GM21447 (cell line): ENCODE data around the gene MILR1.

Source experiments
- ATAC-seq: cut with Tn5 transposase; IDR thresholded peaks from one replicate; pipeline ENCODE4 v1.9.1; 2021; ENCODE audit not compliant: unreplicated experiment

MILR1 gene

DNA sequence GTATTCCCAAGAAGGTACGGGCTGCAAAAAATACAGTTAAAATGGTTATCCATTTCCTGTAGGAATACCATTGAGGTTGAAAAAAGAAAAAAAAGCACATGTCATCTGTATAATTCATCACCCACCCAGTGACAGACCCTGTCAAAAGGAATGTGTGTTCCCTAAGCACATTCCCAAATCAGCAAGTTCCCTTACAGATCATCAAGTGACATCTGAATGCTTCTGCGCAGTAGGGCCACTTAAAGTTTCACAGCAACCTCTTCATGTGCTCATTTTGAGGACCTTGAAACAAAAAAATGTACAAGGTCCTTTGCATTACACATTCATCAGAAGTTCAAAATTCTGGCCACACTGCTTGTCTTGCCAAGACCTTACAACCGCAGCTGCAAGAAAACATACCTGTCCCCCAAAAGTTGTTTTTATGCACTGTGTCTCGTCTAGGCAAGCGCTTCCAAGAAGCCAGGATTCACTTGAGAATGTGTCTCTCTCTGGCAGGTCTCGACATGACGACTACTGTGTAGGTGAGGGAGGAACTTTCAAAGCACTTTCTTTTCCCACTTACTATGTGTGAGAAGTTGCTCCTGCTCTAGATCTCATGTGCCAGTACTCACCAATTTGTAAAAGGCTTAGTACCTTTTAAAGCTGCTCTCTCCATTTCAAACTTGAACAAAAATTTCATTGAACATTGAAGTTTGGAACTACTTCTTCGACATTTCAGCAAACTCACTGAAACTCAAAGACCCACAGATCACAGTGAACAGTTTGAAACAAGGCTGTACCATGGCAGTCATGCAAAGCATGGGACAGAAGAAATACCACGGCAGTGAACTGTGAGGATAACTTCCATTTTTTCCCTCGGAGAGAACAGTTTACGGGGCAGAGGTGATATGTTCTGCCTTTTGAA, 52.2 kb downstream of the MILR1 start:
- no peak for ATAC-seq

GRCh38 chr17:64502021-64502420, 53.1 kb downstream of the MILR1 start:
- ATAC-seq = no peak

- ATAC-seq = no peak
These were observed 53.9 kb downstream of the MILR1 start for GRCh38 chr17:64502809-64503208.

DNA sequence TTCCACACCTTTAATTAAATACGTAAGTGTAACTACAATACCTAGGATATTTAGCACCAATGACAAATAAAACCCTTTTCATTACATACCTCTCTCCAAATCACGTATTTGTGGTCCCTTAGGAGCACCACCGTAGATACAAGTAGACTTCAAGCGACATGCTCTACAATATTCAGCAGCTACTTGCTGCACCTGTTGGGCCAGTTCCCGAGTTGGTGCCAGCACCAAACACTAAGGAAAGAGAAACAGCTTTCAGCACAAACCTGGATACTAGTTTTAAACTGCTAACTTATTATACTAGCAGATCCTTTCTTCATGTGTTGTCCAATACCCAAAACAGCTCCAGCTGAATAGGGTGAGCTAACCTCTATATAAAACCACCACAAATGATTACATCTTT, 54.4 kb downstream of the MILR1 start:
- ATAC-seq = no peak

DNA sequence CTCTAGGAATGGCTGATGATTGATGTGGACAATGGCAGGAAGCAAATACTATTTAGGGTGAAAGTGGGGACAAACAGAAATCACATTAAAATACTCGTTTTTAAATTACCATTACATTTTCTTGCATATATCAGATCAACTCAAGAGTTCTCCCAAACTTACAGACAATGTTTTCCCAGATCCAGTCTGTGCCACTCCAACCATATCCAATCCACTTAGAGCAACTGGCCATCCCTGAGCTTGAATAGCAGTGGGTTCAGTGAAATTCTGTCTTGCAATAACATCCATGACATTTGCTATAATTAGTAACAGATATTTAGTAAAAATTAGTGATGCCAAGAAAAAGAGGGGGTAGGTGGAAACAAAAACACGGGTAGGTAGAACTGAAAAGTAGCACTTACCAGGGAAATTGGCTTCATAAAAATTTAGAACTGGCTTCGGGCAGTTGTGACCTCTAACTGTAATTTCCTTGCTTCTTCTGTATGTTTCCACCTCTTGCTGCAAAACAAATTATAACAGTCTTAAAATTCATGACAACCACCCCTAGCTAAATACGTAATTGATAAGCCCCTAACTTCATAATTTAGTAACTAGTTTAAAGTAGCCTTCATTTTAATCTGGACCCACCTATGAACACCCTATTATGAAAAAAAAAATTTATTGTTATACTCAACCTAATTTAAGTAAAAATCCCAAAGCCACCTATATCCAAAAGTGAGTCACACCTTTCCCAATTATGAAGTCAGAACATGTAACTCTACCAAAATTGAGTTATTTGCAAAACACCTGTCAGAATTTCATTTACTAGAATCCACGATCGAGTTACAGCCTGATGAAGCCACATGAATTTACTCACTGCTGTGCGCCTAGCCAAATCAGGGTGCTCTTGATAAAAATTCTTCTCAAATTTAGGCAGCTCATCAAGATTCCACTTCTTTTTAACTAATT, 55.2 kb downstream of the MILR1 start:
- no peak for ATAC-seq

DNA sequence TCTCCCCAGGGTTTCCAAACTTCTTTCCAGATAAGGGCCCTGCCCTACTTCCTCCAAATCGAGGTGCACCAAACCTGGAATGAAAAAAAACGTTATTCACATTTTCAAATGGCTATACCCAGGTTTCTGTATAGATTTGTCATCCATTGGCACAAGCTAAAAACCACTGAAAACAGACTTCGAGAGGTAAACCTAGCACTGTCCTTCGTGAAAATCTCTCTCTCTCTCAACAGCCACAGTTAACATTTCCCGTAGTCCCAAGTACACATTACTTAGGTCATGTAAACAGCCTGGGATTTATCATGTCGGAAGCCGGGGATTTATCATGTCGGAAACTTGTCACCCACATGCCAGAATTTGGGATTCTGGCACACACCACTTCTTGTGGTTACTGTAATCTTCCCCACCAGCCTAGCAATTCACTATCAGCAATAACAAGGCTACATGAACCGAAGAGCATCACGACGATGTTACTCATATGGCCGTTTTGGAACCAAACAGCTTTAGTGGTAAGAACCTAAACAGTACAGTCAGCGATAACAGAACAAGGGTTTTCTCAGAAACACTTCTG, 55.9 kb downstream of the MILR1 start:
- ATAC-seq = no peak

DNA sequence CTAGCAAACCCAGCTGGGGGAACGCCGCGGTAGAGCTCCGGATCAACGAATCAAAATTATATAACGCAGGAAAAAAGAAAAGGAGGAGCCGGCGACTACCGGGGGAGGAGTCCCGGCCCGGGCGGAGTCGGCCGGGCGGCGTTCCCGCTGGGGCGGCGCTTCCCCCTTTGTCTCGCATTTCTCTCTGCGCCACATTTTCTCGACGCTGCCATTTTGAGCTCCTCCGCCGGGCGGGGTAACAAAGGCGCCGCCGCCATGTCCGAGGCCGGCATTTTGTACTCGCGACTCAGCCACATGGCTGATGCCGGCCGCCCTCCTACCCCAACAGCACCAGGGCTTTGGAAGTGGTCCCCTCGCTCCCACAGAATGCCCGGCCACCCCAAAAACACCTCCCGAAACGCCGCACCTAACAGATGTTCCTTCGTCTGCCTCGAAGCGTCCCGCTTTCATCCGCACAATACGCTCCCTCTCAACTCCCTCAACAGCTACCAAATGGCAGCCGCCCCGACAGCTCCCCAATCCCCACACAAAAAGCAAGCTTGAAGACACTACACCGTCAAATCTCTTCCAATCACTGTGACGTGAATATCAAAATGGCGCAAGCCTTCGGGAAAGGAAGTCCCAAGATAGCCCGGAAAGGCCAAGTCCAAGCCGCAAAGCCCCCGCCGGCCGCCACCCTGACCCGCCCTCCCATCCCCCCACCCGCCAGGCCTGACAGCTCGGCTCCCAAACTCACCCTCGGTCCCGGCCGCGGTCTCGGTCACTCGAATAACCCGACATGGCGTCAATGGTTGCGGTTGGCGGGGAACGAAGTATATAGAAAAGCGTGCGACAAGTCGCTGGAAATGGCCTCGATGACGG, 56.7 kb downstream of the MILR1 start:
- ATAC-seq = peak; percentile 33

DNA sequence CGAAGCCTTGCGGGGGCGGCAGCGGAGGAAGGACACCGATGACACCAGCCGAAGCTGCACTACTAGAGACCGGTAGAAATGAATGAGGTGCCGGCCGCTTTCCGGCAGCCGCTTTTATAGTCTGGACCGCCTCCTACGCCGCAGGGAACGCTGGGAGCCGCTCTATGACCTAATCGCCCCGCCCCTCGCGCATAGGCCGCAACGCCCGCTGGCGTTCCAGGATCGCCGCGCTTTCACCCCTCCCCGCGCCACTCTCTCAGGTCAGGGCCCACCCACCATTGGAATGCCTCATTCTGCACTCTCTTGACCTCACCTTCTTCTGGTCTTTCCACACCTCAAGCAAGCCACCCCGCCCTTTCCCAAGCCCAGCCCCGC, 57.3 kb downstream of the MILR1 start, which contains the start of gene DDX5:
TSS of gene DDX5 (minus strand) at position 89 of the 375 bp plus-strand sequence. CDS start 170 bp downstream, outside the sequence.
- ATAC-seq = peak; percentile 56

GRCh38 chr17:64506576-64507412, 57.9 kb downstream of the MILR1 start, which contains the start of gene CEP95:
Gene CEP95, plus strand, starts transcription at chr17:64506977. Its CDS starts 121 bp downstream, at chr17:64507098.
- peak; percentile 57 for ATAC-seq

DNA sequence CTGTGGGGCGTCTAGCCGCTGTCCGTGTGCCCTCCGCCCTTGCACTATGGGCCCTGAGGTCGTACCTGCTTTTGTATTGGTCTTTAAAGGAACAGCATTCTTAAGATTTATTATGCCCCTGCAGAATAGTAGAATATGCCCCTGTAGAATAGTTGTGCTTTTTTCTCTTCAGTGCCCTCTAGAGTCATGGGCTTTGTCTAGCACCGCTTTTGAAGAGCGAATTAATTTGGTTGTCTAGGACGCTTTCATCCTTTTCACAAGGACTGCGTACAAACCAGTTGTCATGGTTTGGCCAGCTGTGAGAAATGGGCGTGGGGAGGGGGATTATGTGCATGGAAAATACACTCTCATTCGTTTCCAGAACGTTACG, 58.5 kb downstream of the MILR1 start:
- peak; percentile 26 for ATAC-seq

GRCh38 chr17:64508683-64509082, 59.8 kb downstream of the MILR1 start:
- ATAC-seq = no peak

DNA sequence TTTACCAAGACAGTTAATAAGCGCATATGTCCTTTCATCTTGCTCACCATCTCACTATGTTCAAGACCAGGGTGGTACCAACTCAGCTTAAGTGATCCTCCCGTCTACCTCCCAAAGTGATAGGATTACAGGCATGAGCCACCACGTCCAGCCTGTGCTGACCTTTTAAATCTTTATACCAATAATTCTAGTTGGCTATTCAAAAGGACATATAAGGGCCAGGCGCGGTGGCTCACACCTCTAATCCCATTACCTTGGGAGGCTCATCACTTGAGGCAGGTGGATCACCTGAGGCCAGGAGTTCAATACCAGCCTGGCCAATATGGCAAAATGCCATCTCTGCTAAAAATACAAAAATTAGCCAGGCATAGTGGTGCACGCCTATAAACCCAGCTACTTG, 60.3 kb downstream of the MILR1 start:
- ATAC-seq = no peak

DNA sequence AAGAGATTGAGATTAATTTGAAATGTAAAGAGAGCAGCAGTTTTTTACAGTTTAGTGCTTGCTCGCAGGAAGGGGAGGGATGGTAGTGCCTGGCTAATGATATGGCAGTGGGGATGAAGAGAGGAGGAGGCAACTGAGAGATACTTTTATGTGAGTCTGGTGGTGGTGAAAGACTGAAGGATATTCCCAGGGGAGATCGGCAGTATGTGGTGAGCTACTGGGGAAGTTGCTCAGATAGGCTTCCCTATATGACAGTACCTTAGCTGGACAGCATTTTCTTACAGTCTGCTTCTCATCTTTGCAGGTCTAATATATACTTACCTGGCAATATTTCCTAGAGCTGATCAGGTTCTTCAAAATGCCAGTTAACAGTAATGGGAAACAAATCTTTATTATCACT, 66.5 kb downstream of the MILR1 start:
- ATAC-seq = no peak

- no peak for ATAC-seq
These were observed 66.9 kb downstream of the MILR1 start for GRCh38 chr17:64515829-64516228.
